Ovary (tissue), 3 donors: ENCODE measurements around the gene CDC14A.

Experiments
- POLR2A ChIP-seq: fragments of 450-650 bp; IDR thresholded peaks from one replicate; pipeline ENCODE4 v1.6.1; 2017; ENCODE audit warnings: antibody characterized with exemption, mild to moderate bottlenecking, moderate library complexity
- TF ChIP-seq, protein P1 (sequence below), 3 donors: fragments of 450-650 bp in 2 of 3; fragments of 200-600 bp in 1 of 3; IDR thresholded peaks; one replicate each; pipeline versions ENCODE4 v1.5.1 to v1.8.0; 2016 to 2022; ENCODE audit warnings: antibody characterized with exemption in 3 of 3, mild to moderate bottlenecking in 1 of 3
- donor health status: DM: no; HTN: no; CAD: no.

- TF ChIP-seq, protein P1, sequence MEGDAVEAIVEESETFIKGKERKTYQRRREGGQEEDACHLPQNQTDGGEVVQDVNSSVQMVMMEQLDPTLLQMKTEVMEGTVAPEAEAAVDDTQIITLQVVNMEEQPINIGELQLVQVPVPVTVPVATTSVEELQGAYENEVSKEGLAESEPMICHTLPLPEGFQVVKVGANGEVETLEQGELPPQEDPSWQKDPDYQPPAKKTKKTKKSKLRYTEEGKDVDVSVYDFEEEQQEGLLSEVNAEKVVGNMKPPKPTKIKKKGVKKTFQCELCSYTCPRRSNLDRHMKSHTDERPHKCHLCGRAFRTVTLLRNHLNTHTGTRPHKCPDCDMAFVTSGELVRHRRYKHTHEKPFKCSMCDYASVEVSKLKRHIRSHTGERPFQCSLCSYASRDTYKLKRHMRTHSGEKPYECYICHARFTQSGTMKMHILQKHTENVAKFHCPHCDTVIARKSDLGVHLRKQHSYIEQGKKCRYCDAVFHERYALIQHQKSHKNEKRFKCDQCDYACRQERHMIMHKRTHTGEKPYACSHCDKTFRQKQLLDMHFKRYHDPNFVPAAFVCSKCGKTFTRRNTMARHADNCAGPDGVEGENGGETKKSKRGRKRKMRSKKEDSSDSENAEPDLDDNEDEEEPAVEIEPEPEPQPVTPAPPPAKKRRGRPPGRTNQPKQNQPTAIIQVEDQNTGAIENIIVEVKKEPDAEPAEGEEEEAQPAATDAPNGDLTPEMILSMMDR (IDR thresholded peaks at IDR 0.05): no peak
- TF ChIP-seq POLR2A: no peak
Measured at GRCh38 chr1:100506217-100506616, 153.9 kb downstream of the CDC14A start.
